Mesenteric fat pad (tissue), 1 donor: ENCODE results near the gene NAMPT. TPM values are rescaled to one million over a fixed set of nuclear protein-coding genes. Genes with fewer than 3 reads are reported as not detected.
"Not testable (repeated sequence)": the region's sequence is repeated elsewhere in the genome, so short reads cannot be mapped to it uniquely, and the experiment has no call there.

ENCODE experiments used
- DNase-seq: peaks from one replicate; pipeline ENCODE4 v3.0.0-alpha.2; 2020; ENCODE audit warnings: low spot score
- total RNA-seq: library from RNA; stranded (reverse); fragmentation: NEBNext Ultra II Directional; extraction: Animal tissue kit (Norgen Biotek cat#: 25700); gene quantifications from one replicate; pipeline ENCODE4 v1.2.1, GENCODE V29; 2021
- donor health status: DM: yes; HTN: yes; CAD: no.

The NAMPT gene
- total RNA-seq, 1 donor from 2014 or later: 1,079 TPM

DNA sequence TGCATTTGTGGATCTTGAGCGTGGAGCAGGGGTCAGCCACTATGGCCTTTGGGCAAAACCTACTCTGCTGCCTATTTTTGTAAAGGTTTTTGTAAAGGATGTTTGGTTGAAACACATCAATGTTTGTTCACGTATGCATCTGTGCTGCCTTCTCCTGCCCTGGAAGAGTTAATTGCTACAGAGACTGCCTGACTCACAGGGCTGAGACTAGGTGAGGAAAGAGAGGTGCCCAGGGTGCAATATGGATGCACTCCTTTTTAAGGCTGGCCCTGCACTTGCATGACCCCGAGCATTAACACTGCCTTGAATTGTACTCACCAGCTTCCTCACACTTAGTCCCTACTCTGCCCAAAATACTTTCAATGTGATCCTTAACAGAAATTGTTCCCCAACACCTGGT, 20.9 kb upstream of the NAMPT start:
- no peak for DNase-seq

DNA sequence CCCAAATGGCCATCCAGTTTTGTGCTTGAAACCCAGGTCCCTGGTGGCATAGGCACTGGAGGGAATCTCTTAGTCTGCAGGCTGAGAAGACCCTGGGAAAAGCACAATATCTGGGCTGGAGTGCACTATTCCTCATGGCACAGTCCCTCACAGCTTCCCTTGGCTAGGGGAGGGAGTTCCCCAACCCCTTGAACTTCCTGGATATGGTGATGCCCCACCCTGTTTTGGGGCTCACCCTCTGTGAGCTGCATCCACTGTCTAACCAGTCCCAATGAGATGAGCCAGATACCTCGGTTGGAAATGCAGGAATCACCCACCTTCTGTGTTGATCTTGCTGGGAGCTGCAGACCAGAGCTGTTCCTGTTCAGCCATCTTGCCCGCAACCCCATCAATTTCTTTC, 19.8 kb upstream of the NAMPT start:
- DNase-seq: no peak

DNA sequence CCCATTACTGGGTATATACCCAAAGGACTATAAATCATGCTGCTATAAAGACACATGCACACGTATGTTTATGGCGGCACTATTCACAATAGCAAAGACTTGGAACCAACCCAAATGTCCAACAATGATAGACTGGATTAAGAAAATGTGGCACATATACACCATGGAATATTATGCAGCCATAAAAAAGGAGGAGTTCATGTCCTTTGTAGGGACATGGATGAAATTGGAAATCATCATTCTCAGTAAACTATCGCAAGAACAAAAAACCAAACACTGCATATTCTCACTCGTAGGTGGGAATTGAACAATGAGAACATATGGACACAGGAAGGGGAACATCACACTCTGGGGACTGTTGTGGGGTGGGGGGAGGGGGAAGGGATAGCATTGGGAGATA, 13.8 kb upstream of the NAMPT start:
- DNase-seq: not testable (repeated sequence)

DNA sequence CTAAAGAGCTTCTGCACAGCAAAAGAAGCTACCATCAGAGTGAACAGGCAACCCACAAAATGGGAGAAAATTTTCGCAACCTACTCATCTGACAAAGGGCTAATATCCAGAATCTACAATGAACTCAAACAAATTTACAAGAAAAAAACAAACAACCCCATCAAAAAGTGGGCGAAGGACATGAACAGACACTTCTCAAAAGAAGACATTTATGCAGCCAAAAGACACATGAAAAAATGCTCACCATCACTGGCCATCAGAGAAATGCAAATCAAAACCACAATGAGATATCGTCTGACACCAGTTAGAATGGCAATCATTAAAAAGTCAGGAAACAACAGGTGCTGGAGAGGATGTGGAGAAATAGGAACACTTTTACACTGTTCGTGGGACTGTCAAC, 13.4 kb upstream of the NAMPT start:
- not testable (repeated sequence) for DNase-seq

DNA sequence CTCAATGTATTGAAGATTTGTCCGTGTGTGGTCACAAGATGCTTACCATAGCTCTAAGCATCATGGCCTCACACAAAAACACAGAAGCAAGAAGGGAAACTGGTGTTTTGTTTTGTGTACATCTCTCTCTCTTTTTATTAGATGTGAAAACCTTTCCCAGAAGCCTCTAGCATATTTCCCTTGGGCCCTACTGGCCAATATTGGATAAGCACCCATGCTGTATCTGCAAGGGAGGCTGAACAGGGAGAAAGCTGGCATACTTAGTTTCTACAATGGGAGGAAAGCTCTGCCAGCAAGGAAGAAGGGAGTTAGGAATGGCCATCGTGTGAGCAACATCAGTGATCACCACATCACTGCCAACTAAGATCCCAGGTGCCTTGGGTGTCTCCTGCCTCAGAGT, 9.6 kb upstream of the NAMPT start:
- DNase-seq: no peak

DNA sequence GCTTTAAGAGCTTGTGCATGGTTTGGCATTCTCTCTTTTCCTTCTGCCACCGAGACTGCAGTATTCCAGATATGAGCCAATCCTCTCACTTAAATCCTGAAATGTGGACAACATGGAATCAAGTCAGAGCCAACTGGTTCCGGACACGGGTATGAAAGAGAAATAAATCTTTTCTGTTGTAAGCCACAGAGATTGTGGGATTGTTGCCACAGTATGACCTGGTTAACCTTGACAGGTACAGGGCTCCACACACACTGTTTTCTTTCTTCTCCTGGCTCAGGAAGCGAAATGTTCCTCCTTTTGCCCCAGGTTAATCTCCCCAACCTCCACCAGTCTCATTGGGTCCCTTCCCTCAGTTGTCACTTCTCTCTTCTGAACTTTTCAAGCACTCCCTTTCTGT, 6.5 kb upstream of the NAMPT start:
- no peak for DNase-seq

DNA sequence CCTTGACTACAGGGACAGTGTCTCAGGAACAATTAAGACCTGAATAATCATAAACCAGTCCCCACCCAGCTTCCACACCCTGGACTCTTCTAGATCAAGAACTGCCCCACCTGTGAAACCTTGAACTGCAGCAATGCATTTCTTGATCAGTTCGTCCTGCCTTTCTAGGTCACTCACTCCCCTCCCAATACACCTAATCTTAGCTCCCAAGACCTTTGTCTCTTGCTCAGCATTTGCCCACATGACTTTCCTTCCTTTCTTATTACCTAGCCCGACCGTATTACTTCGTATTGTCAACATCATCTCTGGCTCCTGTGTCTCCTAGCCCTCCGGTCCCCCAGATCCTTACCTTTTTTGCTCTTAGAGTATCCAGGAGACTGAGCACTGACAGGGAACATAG, 5.5 kb upstream of the NAMPT start:
- DNase-seq: no peak

DNA sequence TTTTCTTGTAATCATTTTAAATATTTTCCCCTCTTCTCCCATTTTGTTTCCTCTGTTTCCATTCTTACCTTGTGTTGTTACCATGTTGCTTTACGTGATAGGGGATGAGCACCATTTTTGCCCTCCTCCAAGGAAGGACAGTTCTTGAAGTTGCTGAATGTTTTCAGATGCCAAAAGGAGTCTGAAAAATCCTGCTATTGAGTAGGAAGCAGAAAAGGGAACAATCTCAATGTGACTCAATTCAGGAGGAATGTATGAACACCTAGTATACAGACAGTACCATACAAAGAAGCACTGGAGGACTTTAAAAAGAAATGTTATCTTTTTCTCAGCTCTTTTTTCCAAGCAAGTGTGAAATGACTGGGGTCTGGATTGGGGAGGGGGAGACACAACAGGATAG, 5.1 kb upstream of the NAMPT start:
- DNase-seq: no peak

DNA sequence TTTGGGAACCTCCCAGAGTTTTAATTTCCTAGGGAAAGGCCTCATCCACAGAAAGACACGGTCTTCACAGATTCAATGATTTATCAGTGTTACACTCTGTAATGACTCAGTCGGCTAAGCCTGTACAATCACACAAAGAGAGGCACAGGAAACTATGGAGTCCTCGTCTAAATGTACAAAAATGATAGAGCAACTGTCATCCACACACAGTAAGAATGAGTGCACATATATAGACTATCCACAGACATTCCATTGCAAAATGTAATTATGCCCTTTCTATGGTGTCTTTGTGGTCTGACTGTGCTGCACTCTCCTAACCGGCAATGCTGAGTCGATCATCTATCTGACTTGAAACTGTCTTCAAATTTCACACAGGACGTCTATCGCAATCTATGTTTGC, 3.5 kb upstream of the NAMPT start:
- no peak for DNase-seq

DNA sequence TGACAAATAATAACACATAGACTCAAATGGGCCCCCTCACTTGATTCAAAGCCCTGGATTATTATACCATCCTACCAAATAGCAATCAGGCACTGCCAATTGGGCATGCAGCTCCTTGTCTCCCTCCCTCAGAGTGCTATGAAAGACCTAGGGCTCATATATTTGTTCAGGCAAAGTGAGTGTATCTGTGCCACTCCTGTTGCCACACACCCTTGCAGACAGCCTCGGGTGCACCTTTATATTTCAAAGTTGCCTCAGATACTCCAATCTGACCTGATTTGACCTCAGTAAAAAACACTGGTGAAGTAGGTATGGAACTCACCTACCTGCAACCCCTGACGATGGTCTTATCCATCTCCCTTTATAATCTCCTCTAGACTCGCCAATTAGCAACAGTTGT, 3.0 kb upstream of the NAMPT start:
- DNase-seq: no peak

DNA sequence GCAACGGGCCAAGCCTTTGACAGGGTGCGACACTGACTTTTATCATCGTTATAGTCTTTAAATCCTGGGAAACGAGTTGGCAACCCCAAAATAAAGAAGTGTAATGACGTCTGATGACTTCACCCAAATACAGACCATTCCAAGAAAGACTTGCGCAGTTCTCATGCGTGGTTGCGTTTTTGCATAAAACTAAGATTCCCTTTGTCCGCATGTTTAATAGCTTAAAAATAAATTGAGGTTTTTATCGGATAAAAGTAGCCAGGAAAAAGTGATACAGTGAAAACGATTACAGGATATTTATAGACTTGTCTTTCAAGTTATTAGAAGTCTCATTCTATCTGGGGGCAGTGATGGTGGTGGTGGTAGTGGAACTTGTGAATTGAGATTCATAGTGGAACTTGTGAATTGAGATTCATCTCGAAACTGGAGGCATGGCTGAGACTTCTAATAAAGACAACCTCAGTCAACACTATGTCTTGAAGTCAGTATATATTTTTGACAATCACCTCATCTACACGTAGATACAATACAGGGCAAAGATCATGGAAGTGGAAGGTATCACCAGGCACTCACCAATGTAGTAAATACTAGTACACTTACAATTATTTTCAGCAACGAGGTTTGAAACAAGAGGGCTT, 1.2 kb upstream of the NAMPT start:
- no peak for DNase-seq

DNA sequence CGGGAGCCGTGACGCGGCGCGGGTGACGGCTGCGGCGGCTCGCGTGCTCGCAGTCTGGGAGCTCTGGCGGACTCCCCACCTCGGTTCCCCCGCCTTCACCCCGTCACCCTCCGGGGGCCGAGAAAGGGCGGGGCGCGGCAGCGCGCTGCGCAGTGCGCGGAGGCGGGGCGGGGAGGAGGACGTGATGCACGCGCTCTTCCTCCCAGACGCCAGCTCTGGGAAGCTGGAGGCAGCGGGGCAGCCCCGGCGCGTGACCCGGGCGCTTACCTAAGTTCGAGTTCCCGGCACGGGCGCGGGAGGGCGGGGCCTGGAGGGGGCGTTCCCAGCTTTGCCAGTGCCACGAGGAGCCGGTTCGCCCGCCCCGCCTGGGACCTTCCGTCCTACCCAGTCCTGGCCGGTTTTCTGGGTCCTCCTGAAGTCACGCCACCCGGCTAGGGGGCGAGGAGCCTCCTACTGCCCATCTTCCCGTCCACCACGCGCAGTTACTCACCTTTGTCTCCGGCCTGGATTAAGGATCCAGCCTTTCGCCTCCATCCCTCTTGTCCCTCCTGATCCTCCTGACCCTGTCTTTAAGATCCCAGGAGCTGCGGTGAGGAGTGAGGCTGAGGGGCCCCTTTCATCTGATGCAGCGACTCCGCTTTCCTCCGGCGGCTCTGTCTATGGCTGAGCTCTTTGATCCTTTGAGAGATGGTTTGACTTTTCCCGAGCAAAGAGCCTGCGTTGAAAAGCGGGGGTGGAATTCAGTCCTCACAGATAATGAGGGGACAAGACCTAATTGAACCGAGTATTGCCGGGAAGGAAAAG, 470 bp upstream of the NAMPT start:
- peak; percentile 100 for DNase-seq

DNA sequence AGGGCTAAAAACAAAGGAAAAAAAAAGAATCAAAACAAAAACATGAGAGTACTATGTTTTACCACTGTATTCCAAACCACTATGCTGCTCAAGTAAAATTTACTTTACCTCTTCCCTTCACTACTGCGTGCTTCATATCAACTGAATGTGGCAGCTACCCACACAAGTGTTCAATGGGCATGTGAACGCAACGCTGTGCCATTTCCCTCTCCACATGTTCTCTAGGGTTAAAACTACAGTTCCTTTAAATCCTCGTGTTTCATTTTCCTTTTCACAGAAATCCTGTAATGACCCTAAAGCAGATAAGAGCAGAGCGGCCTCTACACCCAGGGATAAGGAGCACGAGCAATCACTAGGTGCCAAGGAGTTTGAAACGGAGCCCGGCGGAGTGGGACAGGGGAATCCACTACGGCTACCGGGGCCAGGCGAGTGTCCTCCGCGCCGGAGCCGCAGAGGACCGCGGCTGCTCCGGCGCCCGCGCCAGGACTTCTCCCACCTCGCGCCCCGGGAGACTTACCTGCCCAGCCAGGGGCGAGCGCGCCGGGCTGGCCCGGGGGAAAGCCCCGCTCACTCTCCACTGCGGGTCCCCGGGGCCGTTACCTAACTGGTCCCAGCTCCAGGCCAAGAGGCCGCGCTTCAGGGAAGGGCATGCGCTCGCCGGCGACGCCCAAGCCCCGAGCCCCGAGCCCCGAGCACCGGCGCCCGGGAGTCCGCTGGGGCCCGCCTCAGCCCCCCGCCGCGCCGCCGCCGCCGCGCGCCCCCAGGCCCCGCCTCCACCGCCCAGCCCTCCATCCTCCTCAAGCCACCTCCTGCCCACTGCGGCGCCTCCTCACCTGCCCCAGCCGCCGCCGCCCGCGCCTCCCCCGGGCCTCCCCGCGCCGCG, 711 bp downstream of the NAMPT start:
- peak; percentile 90 for DNase-seq

DNA sequence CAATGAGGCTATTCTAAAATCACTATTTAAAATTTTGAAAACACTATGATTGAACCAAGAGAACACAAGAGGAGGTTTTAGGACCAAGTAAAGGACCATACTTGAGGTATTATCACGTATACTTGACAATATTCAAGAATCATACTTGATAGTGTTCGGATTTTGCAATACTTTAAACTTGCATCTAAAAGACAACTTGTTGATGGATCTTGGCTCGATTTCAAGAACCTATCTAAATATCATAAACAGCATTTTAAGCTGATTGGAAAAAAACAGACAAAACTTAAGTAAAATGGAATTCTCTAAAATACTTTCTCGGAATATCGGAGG, 1.3 kb downstream of the NAMPT start:
- no peak for DNase-seq

DNA sequence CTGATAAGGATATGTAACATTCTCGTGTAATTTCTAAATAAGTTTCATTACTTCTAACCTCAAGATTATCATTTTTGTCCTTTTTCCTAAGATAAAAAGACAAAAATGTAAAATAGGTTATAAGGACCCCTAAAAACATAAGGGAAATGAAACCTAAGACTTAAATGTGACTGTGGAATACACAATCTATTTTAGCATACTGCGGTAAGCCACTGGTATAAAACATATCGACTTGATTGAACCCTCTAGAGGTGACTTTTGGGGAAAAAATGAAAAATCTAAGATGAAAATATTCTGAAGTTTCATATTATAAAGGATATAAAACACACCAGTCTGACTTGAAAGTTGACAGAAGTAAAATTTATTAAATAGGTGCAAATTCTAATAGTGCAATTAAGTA, 1.9 kb downstream of the NAMPT start:
- DNase-seq: no peak

DNA sequence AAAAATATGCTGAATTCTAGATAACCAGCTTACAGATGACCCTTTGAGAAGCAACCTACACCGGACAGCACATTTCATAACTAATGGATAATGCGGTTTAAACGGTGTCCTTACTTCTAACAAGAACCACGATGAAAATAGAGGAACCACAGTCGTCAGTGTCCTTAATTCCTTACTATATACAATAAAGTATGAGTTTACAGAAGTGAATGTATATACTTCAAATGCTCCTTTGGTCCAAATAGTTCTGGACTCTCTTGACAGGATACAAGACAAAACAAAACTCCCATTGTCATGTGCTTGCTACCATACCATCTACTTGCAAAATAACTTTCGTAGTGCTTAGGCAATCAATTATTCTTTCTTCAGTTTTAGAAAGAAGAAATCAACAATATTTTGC, 2.4 kb downstream of the NAMPT start:
- no peak for DNase-seq

DNA sequence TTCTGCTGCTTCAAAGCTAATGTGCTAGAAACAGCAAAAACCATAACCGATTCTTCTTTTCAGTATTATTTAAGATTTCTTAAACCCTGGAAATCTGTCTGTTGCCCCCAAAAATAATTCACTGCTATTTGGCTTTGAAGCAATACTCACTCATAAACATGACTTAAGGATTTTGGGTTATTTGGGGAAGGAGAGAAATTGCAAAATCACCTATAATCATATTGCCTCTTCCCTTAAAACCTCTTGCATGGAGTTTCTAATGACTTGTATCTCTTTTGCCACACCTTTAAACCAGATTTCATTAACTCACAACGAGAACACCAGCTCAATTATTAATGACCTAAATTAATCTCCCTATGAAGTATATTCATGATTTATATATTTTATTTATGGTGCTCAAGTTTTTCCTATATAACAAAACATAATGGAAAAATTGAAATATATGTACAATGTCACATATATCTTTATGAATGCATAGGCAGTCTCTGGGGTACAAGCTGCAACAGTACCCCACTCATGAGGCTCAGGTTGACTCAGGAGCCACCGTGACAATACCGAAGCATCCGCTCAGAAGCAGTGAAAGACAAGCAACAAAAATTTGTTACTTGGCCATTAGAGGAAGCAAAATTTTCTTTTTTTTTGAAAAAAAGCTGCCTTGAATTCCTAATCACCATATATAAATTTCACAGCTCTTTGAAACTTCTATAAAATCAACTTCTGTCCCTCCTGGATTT, 3.0 kb downstream of the NAMPT start:
- no peak for DNase-seq

DNA sequence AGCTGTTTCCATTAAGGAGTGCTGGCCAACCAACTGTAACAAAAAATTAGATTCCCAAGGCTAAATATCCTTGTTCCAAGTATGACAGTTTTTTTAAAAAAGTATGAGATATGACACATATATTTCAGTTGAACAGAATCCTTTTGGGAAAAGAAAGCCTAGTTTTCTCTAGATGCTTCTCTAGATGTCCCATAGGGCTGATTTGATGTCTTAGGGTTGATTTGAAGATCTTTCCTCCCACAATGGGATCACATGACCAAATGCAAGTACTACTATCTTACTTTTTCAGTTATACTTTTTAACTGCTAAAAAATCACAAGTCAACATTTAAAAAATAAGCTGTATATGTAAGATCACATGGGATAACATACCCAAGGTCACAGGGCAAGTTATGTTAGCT, 3.7 kb downstream of the NAMPT start:
- no peak for DNase-seq

DNA sequence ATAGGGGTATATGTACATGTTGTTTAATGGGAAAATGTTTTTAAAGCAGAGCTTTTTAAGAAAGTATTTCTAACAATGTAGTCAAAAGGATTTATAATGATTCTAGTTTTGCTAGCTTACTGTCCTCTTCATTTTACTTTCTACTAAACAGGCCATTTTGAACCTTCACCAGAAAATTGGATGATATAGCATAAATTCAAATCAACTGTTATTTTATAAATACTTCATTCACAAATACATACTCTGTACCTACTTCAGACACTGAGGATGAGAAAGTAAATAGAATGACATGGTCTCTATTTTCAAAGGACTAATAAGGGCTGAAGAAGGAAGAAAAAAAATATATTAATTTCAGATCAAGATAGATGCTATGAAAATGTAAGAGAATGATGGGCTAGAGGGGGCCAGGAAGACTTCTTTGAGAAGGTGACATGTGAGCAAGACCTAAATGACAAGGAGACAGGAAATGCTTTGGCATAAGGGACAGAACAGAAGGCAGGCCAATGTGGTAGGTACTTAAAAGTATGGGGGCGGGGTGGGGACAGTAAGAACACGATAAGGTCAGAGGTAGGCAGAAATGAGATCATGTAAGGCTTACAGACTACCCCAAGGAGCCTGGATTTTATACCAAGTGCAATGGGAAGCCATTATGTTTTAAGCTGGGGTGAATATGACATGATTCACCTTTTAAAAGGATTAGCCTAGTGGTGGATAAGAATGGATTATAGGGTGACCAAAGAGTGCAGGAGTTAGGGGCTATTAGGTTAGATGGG, 5.2 kb downstream of the NAMPT start:
- no peak for DNase-seq

DNA sequence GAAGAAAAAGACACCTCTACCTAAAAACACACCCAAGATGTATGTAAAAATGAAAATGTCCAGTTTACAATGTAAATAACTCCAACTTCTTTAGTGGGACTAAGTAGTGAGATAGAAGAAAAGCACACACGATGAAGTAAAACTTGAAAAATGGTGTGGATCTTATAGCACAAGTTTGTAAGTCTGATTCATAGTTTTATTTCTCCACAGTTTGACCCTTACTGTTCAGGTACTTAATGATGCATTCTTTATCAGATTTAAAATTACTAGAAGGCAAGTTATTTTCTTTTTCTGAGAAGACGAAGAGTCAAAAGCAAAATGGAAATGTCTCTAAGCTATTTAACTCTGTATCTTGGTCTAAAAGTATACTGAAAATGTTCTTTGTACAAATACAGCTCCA, 6.1 kb downstream of the NAMPT start:
- DNase-seq: no peak

DNA sequence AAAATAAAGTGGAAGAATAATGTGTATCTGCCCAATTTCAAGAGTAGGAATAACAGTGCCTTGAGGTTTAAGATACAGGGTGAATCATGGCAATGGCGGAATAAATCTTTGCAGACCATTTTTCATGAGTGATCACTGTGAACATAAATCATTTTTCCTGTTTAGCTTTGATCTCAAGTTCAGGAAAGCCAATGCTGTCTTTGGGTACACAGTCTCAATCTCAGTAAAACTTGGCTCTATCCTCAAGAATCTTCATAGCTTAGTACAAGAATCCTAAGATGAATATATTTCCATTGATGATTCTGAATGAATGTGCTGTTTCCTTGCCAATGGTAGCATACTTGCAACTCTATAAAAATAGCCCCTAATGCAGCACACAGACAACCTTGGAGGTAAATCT, 6.8 kb downstream of the NAMPT start:
- DNase-seq: no peak
